Measurements from ENCODE around the gene GABARAPL1. TPM values are rescaled to one million over a fixed set of nuclear protein-coding genes. Genes with fewer than 3 reads are reported as not detected.
A peak's percentile ranks its signal among the peaks of the same experiment; 100 is the strongest.
"Not testable (repeated sequence)": the region's sequence is repeated elsewhere in the genome, so short reads cannot be mapped to it uniquely, and the experiment has no call there.

GABARAPL1 gene
- total RNA-seq, 2 donors from 2014 or later = 73.5 to 77.0 TPM

DNA sequence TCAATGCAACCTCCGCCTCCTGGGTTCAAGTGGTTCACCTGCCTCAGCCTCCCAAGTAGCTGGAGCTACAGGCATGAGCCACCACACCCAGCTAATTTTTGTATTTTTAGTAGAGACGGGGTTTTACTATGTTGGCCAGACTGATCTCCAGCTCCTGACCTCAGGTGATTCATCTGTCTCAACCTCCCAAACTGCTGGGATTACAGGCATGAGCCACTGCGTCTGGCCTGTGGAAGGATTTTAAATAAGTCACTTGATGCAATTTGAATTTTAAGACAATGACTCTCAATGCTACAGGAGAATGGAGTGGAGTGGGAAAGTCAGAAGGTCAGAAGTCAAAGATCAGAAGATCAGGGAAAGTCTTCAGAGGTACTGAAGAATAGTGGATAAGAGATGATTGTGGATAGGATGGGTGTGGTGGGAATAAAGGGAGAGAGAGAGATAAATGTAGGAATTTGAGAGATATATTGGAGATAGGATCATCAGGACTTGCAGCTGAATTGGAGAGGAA is 18.5 kb upstream of the GABARAPL1 start:
- no peak for DNase-seq (ENCODE audit: low spot score)
- intact Hi-C loops (cut with DNase I) = no loop called here

- intact Hi-C loops (cut with DNase I) = no loop called here
- no peak for DNase-seq (ENCODE audit: low spot score)
Observed at GRCh38 chr12:10196210-10196609, 16.5 kb upstream of the GABARAPL1 start.

DNA sequence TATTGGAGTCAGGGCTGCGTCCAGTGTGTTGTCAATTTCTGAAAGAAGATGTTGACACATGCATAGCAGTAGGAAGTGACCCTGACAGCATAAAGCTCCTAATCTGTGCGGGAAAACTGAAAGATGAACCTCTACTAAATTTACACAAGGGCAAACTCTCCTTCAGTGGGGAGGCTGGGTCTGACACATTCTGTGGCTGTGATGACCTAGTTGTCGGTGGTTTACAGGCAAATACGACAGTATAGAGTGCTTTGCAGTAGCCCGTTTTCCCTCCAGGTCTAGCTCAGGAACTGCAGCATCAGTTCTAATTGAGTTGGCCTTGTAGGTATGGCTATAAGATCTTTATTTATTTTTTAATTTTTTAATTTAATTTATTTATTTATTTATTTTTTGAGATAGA is 14.8 kb upstream of the GABARAPL1 start:
- DNase-seq (ENCODE audit: low spot score) = no peak
- intact Hi-C loops (cut with DNase I) = no loop called here

- intact Hi-C loops (cut with DNase I); DNase-seq (ENCODE audit: low spot score): not testable (repeated sequence)
Observed at GRCh38 chr12:10204495-10204894, 8.2 kb upstream of the GABARAPL1 start.

- DNase-seq (ENCODE audit: low spot score) = no peak
- intact Hi-C loops (cut with DNase I) = no loop called here
Observed at GRCh38 chr12:10205220-10205807, 7.4 kb upstream of the GABARAPL1 start.

GRCh38 chr12:10207136-10207535 is 5.5 kb upstream of the GABARAPL1 start:
- DNase-seq (ENCODE audit: low spot score) = no peak
- intact Hi-C loops (cut with DNase I) = no loop called here

- intact Hi-C loops (cut with DNase I) = loop anchor here in 1 of 2 donors (10.0 kb wide), 1 partner anchor 965 kb away; the partner anchor contains the start of gene SMIM10L1
- no peak for DNase-seq (ENCODE audit: low spot score)
Observed at GRCh38 chr12:10210225-10210624, 2.5 kb upstream of the GABARAPL1 start.

- intact Hi-C loops (cut with DNase I) = loop anchor here in 1 of 2 donors (10.0 kb wide), 1 partner anchor 963 kb away; the partner anchor contains the start of gene SMIM10L1
- DNase-seq (ENCODE audit: low spot score) = no peak
Observed at GRCh38 chr12:10211101-10211939, 1.4 kb upstream of the GABARAPL1 start.

DNA sequence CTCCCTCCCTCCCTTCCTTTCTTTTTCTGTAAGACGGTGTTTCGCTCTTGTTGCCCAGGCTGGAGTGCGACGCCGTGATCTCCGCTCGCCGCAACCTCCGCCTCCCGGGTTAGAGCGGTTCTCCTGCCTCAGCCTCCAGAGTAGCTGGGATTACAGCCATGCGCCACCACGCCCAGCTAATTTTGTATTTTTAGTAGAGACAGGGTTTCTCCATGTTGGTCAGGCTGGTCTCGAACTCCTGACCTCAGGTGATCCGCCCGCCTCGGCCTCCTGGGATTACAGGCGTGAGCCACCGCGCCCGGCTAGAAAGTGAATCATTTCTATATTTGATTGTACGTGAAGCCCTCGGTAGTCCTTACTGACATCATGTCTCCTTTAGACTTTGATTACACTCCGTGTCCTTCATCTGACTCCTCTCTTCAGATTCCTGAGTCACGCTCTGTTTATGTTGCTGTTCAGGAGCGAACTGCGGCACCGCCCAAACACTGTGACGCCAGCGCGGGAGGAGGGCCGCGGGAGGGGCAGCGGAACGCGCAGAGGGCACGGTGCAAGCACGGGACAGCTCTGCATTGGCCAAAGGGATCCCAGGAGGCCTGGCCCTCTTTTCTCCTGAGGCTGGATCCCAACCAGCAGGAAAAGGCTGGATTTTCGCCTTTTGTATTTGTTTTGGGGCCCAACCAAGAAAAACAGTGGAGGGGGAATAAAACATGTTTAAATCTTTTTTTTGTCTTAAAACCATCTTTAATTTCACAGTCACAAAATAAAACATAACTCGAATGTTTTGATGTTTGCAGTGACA is 538 bp upstream of the GABARAPL1 start:
- peak; percentile 99 for DNase-seq (ENCODE audit: low spot score)
- intact Hi-C loops (cut with DNase I) = loop anchor here in 1 of 2 donors (10.0 kb wide), 1 partner anchor 963 kb away; the partner anchor contains the start of gene SMIM10L1

DNA sequence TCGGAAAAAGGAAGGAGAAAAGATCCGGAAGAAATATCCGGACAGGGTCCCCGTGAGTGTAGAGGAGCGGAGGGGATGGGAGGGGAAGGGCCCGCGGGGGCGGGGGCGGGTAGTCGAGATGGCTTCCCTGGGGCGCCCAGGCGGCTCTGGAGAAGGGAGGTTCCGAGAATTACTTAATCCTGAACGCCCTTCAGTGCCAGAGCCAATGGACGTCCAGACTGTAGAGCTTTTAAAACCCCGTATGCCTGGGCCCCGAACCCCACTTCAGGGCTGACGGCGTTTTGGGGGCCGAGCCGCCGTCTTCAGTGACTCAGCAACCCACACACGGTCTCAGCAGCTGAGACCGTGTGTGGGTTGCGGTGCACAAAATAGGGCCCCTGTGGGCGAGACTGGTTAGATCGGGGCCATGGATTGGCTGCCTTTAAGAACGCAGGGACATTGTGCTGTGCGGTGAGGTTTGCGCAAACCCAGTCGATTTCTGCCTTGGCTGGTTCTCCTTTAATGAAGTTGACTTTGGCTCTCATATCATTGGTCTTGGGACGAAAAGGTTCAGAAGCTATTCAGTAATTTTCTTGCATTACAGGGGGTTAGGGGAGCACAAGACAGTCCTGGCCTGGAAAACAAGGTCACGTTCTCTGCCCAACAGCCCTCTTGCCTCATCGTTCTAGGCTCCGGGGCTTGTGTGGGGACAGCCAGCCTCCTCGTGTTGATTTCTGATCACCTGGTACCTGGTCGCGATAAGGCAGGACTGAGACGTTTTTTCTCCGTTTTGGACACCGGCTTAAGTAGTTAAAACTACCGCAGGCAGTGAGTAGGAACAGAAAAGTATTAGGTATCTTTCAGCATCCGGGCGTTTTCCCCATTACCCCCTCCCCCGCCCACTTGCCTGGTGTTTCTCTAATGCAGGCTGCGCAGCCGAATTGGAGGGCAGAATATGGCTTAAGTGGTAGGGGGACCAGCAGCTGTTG is 775 bp downstream of the GABARAPL1 start:
- intact Hi-C loops (cut with DNase I) = loop anchor here in 1 of 2 donors (10.0 kb wide), 1 partner anchor 961 kb away; the partner anchor contains the start of gene SMIM10L1
- DNase-seq (ENCODE audit: low spot score) = peak; percentile 93

- no peak for DNase-seq (ENCODE audit: low spot score)
- intact Hi-C loops (cut with DNase I) = loop anchor here in 1 of 2 donors (10.0 kb wide), 1 partner anchor 960 kb away; the partner anchor contains the start of gene SMIM10L1
Observed at GRCh38 chr12:10214136-10214894, 1.6 kb downstream of the GABARAPL1 start.

DNA sequence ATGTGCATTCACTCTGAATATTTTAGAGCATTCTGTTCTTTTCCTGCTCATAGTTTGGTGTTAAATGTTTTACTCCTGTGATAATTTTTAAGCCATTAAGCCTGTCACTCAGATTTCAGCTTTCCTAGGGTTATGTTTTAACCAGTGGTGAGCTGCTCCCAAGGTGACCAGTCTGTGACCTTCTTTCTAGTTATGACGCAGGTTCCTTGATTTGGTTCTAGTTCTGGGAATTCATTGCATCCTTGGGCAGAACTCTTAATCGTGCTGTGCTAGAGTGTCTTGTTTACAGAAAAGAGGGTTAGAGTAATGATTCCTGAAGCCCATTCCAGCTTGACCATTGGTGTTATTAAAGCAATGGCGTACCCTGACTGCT is 2.2 kb downstream of the GABARAPL1 start:
- intact Hi-C loops (cut with DNase I) = loop anchor here in 1 of 2 donors (10.0 kb wide), 1 partner anchor 960 kb away; the partner anchor contains the start of gene SMIM10L1
- DNase-seq (ENCODE audit: low spot score) = no peak

DNA sequence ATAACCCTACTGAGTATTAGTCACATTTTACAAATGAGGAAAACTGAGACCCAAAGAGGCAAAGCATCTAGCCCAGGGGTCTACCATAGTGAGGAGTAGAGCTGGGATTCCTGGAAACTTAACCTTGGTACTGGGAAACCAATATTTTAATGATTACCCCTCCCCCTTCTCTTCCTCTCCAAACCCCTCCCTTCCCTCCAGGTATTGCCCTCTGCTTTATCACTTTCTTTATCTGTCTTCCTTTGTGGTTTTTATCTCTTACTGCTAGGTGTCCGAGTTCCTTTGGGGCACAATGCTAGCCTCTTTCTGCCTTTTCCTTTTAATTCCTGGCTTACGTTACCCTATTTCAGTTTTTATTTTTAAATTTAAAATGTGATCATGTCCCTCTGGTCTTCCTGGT is 2.8 kb downstream of the GABARAPL1 start:
- intact Hi-C loops (cut with DNase I) = loop anchor here in 1 of 2 donors (10.0 kb wide), 1 partner anchor 959 kb away; the partner anchor contains the start of gene SMIM10L1
- DNase-seq (ENCODE audit: low spot score) = no peak

GRCh38 chr12:10215946-10216345 is 3.3 kb downstream of the GABARAPL1 start:
- not testable (repeated sequence) for DNase-seq (ENCODE audit: low spot score)
- intact Hi-C loops (cut with DNase I) = loop anchor here in 1 of 2 donors (10.0 kb wide), 1 partner anchor 959 kb away; the partner anchor contains the start of gene SMIM10L1

GRCh38 chr12:10218021-10218420 is 5.3 kb downstream of the GABARAPL1 start:
- intact Hi-C loops (cut with DNase I) = loop anchor here in 1 of 2 donors (10.0 kb wide), 1 partner anchor 957 kb away; the partner anchor contains the start of gene SMIM10L1
- no peak for DNase-seq (ENCODE audit: low spot score)

- intact Hi-C loops (cut with DNase I) = no loop called here
- no peak for DNase-seq (ENCODE audit: low spot score)
Observed at GRCh38 chr12:10220398-10221077, 7.9 kb downstream of the GABARAPL1 start.

DNA sequence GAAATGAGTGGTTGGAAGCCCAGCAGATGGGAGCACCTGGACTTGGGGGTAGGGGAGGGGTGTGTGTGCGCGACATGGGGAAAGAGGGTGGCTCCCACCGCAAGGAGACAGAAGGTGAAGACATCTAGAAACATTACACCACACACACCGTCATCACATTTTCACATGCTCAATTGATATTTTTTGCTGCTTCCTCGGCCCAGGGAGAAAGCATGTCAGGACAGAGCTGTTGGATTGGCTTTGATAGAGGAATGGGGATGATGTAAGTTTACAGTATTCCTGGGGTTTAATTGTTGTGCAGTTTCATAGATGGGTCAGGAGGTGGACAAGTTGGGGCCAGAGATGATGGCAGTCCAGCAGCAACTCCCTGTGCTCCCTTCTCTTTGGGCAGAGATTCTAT is 9.2 kb downstream of the GABARAPL1 start:
- no peak for DNase-seq (ENCODE audit: low spot score)
- intact Hi-C loops (cut with DNase I) = no loop called here
